HEK293 (cell line): Measurements from ENCODE around the gene CHEK1.

Source experiments
- CTCF ChIA-PET: fragments of 350-600 bp; formaldehyde crosslinking; extraction: SDS; loops from one replicate; lab custom pipeline; 2021; ENCODE audit warnings: antibody characterized with exemption; lab: Yijun Ruan, JAX
- POLR2A ChIA-PET: fragments of 300-600 bp; formaldehyde crosslinking; extraction: SDS; loops from one replicate; lab custom pipeline; 2020; ENCODE audit warnings: antibody characterized with exemption, inconsistent platforms; lab: Yijun Ruan, JAX
- H3K27ac ChIP-seq: fragments of 200-500 bp; sonication (Bioruptor generic); 2 replicates; pipeline ENCODE4 v1.5.1; 2014; ENCODE audit warnings: low read depth, low read length, control low read depth, inconsistent platforms; ENCODE audit errors: extremely low read depth
- H3K36me3 ChIP-seq, 2 experiments: fragments of 200-500 bp in 1 of 2; sonication (Bioruptor generic) in 1 of 2; 1 replicate in 1 of 2; 2 replicates in 1 of 2; pipeline ENCODE4 v1.5.1; 2014 to 2017; ENCODE audit warnings: inconsistent platforms in 2 of 2, low read length in 2 of 2; ENCODE audit not compliant: control insufficient read depth in 2 of 2, insufficient read depth in 1 of 2
- H3K4me1 ChIP-seq: fragments of 200-500 bp; sonication (Bioruptor generic); 2 replicates; pipeline ENCODE4 v1.5.1; 2014; ENCODE audit warnings: mild to moderate bottlenecking, low read length, inconsistent platforms; ENCODE audit not compliant: control insufficient read depth, insufficient read depth
- H3K4me3 ChIP-seq: 2 replicates; pipeline ENCODE4 v1.5.1; 2011; ENCODE audit warnings: low read depth, mild to moderate bottlenecking, control low read depth, low read length, moderate library complexity
- H3K9me3 ChIP-seq: fragments of 200-500 bp; sonication (Bioruptor generic); 2 replicates; pipeline ENCODE4 v1.5.1; 2014; ENCODE audit warnings: low read depth, low read length, inconsistent platforms; ENCODE audit not compliant: control insufficient read depth, insufficient read depth
- ATF2 ChIP-seq: fragments of 450-650 bp; formaldehyde crosslinking; IDR thresholded peaks from 2 replicates; pipeline ENCODE4 v1.5.1; 2016; ENCODE audit warnings: missing biosample characterization, missing genetic modification characterization, low read depth
- HOXC10 ChIP-seq: sonication (generic); formaldehyde crosslinking; IDR thresholded peaks from 2 replicates; pipeline ENCODE4 v1.8.1; 2023; ENCODE audit warnings: mild to moderate bottlenecking, missing genetic modification reagents
- SP7 ChIP-seq: fragments of 450-650 bp; formaldehyde crosslinking; IDR thresholded peaks from 2 replicates; pipeline ENCODE4 v1.5.1; 2016; ENCODE audit warnings: missing biosample characterization, missing genetic modification characterization
- ZBTB10 ChIP-seq: fragments of 450-650 bp; formaldehyde crosslinking; IDR thresholded peaks from 2 replicates; pipeline ENCODE4 v1.5.1; 2016; ENCODE audit warnings: missing biosample characterization, missing genetic modification characterization
- ZNF132 ChIP-seq: fragments of 450-650 bp; formaldehyde crosslinking; IDR thresholded peaks from 2 replicates; pipeline ENCODE4 v1.5.1; 2017; ENCODE audit warnings: missing biosample characterization, missing genetic modification characterization, borderline replicate concordance
- ZNF133 ChIP-seq: fragments of 450-650 bp; formaldehyde crosslinking; IDR thresholded peaks from 2 replicates; pipeline ENCODE4 v1.5.1; 2016; ENCODE audit warnings: missing biosample characterization, missing genetic modification characterization
- ZNF148 ChIP-seq: fragments of 450-650 bp; formaldehyde crosslinking; IDR thresholded peaks from 2 replicates; pipeline ENCODE4 v1.5.0; 2017; ENCODE audit warnings: missing biosample characterization, missing genetic modification characterization, borderline replicate concordance
- ZNF155 ChIP-seq: fragments of 450-650 bp; formaldehyde crosslinking; IDR thresholded peaks from 2 replicates; pipeline ENCODE4 v1.5.1; 2016; ENCODE audit warnings: missing biosample characterization, missing genetic modification characterization
- ZNF292 ChIP-seq: fragments of 450-650 bp; formaldehyde crosslinking; IDR thresholded peaks from 2 replicates; pipeline ENCODE4 v1.5.1; 2016; ENCODE audit warnings: low read depth, missing biosample characterization, missing genetic modification characterization, borderline replicate concordance
- ZNF341 ChIP-seq: fragments of 450-650 bp; formaldehyde crosslinking; IDR thresholded peaks from 2 replicates; pipeline ENCODE4; 2016; ENCODE audit warnings: low read depth, missing biosample characterization, missing genetic modification characterization
- ZNF354C ChIP-seq: fragments of 450-650 bp; formaldehyde crosslinking; IDR thresholded peaks from 2 replicates; pipeline ENCODE4 v1.5.1; 2016; ENCODE audit warnings: missing biosample characterization, missing genetic modification characterization, low read depth, borderline replicate concordance
- ZNF37A ChIP-seq: fragments of 450-650 bp; IDR thresholded peaks from 2 replicates; pipeline ENCODE4 v1.5.1; 2018; ENCODE audit warnings: missing biosample characterization, missing genetic modification characterization
- ZNF404 ChIP-seq: fragments of 450-650 bp; formaldehyde crosslinking; IDR thresholded peaks from 2 replicates; pipeline ENCODE4 v1.5.1; 2017; ENCODE audit warnings: missing biosample characterization, missing genetic modification characterization
- ZNF416 ChIP-seq: fragments of 450-650 bp; formaldehyde crosslinking; IDR thresholded peaks from 2 replicates; pipeline ENCODE4 v1.5.1; 2016; ENCODE audit warnings: missing biosample characterization, missing genetic modification characterization
- ZNF639 ChIP-seq: fragments of 450-650 bp; formaldehyde crosslinking; IDR thresholded peaks from 2 replicates; pipeline ENCODE4 v1.5.1; 2016; ENCODE audit warnings: missing biosample characterization, missing genetic modification characterization
- ZNF785 ChIP-seq: fragments of 450-650 bp; formaldehyde crosslinking; IDR thresholded peaks from 2 replicates; pipeline ENCODE4 v1.5.1; 2016; ENCODE audit warnings: missing biosample characterization, missing genetic modification characterization
- ZNF837 ChIP-seq: fragments of 450-650 bp; formaldehyde crosslinking; IDR thresholded peaks from 2 replicates; pipeline ENCODE4 v1.5.1; 2016; ENCODE audit warnings: missing biosample characterization, missing genetic modification characterization
- ZSCAN18 ChIP-seq: fragments of 450-650 bp; formaldehyde crosslinking; IDR thresholded peaks from 2 replicates; pipeline ENCODE4 v1.5.1; 2016; ENCODE audit warnings: missing biosample characterization, missing genetic modification characterization

Gene CHEK1

GRCh38 chr11:125603207-125603606, 21.8 kb upstream of the CHEK1 start:
- H3K27ac ChIP-seq: no peak overlapping the region
- ChIA-PET POLR2A (interaction anchor here (1.0 kb wide), 1 partner anchor 17 kb away, joined by 4 read pairs; no protein-coding TSS in a partner anchor), CTCF (interaction anchor here (0.7 kb wide), 1 partner anchor 272 kb away, joined by 4 read pairs; no protein-coding TSS in a partner anchor)
- H3K4me3 ChIP-seq: no peak overlapping the region
- H3K4me1 ChIP-seq: no peaks in the 10 kb centered on the region
- TF ChIP-seq ZNF785 (tag by site-specific recombination) (no peak), ZNF148 (tag by site-specific recombination) (no peak), ZNF639 (tag by site-specific recombination) (no peak), ZNF341 (no peak), ZNF133 (tag by site-specific recombination) (no peak)
- peaks cover 49 to 92% of the 10 kb centered on the region in 2 experiments for H3K36me3 ChIP-seq
- no peaks in the 10 kb centered on the region for H3K9me3 ChIP-seq

GRCh38 chr11:125605417-125605816, 19.5 kb upstream of the CHEK1 start:
- peaks cover 39 to 100% of the 10 kb centered on the region in 2 experiments for H3K36me3 ChIP-seq
- ChIA-PET POLR2A (no interaction called here), CTCF (no interaction called here)

GRCh38 chr11:125609545-125609944, 15.4 kb upstream of the CHEK1 start:
- POLR2A ChIA-PET: no interaction called here
- no peak for TF ChIP-seq ZBTB10 (tag by site-specific recombination)
- no peak for TF ChIP-seq ZNF837 (tag by site-specific recombination)
- no peak for TF ChIP-seq ZNF404
- no peak for TF ChIP-seq SP7 (tag by site-specific recombination)
- no peak for TF ChIP-seq HOXC10 (CRISPR knock-in tag)
- TF ChIP-seq ATF2 (tag by site-specific recombination): no peak
- TF ChIP-seq ZNF292: no peak
- TF ChIP-seq ZNF37A (tag by site-specific recombination): no peak
- no peak for TF ChIP-seq ZNF354C (tag by site-specific recombination)
- TF ChIP-seq ZNF132 (tag by site-specific recombination): no peak
- Histone ChIP-seq H3K4me3 (no peak overlapping the region), H3K27ac (no peak overlapping the region), H3K4me1 (no peaks in the 10 kb centered on the region), H3K9me3 (no peaks in the 10 kb centered on the region), H3K36me3 (peaks cover 42 to 95% of the 10 kb centered on the region in 2 experiments)
- CTCF ChIA-PET: interaction anchor here (0.6 kb wide), 1 partner anchor 264 kb away, joined by 3 read pairs; no protein-coding TSS in a partner anchor

More at GRCh38 chr11:125605417-125605816, 19.5 kb upstream of the CHEK1 start:
- H3K27ac ChIP-seq: no peak overlapping the region
- H3K4me1 ChIP-seq: no peaks in the 10 kb centered on the region
- no peaks in the 10 kb centered on the region for H3K9me3 ChIP-seq
- no peak overlapping the region for H3K4me3 ChIP-seq
- TF ChIP-seq ZSCAN18 (tag by site-specific recombination) (no peak), ZNF416 (tag by site-specific recombination) (no peak), ZNF155 (no peak)
- TF ChIP-seq, all 188 proteins: peak for 0
